ENCODE data around the gene MRI1.
"Not testable (repeated sequence)": the region's sequence is repeated elsewhere in the genome, so short reads cannot be mapped to it uniquely, and the experiment has no call there.

Gene MRI1

DNA sequence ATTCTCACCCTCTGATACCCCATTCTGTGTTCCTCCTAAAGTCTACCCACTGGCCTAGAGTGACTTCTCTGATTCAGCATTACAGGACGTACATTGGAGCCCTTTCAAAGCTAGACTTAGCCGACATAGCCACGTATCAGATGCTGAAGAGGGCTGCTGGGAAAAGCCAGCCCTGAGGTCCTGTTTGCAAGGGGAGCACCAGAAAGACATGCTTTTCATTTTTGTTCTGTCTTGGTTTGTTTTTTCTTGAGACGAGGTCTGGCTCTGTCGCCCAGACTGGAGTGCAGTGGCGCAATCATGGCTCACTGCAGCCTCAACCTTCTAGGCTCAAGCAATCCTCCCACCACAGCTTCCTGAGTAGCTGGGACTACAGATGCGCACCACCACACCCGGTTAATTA lies 24.7 kb downstream of the MRI1 start:
- DNase-seq (ENCODE audit: insufficient read length, low spot score) (no peak), FAIRE-seq (no peak)

- FAIRE-seq (no peak), DNase-seq (ENCODE audit: insufficient read length, low spot score) (no peak)
Measured at GRCh38 chr19:13790354-13790753, 26.0 kb downstream of the MRI1 start.

DNA sequence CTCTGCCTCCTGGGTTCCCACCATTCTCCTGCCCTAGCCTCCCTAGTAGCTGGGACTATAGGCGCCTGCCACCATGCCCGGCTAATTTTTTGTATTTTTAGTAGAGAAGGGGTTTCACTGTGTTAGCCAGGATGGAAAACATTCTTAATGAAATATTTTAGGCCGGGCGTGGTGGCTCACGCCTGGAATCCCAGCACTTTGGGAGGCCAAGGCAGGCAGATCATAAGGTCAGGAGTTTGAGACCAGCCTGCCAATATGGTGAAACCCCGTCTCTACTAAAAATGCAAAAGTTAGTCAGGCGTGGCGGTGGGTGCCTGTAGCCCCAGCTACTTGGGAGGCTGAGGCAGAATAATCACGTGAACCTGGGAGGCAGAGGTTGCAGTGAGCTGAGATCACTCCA lies 29.0 kb downstream of the MRI1 start:
- not testable (repeated sequence) for DNase-seq (ENCODE audit: insufficient read length, low spot score); FAIRE-seq

DNA sequence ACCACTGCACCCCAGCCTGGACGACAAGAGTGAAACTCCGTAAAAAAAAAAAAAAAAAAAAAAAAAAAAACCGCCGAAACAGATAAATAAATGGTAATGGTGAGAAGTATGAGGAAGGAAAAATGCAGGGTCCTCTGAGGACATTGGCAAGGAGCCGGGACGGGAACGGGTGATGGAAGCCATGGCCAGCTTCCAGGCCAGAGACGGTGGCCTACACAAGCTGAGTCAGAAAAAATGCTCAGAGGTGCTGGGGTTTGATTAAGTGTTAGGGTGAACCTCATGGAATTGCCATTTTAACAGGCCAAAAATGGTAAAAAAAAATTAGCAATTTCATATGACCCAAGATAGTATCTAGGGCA lies 30.1 kb downstream of the MRI1 start:
- FAIRE-seq (no peak), DNase-seq (ENCODE audit: insufficient read length, low spot score) (no peak)

DNA sequence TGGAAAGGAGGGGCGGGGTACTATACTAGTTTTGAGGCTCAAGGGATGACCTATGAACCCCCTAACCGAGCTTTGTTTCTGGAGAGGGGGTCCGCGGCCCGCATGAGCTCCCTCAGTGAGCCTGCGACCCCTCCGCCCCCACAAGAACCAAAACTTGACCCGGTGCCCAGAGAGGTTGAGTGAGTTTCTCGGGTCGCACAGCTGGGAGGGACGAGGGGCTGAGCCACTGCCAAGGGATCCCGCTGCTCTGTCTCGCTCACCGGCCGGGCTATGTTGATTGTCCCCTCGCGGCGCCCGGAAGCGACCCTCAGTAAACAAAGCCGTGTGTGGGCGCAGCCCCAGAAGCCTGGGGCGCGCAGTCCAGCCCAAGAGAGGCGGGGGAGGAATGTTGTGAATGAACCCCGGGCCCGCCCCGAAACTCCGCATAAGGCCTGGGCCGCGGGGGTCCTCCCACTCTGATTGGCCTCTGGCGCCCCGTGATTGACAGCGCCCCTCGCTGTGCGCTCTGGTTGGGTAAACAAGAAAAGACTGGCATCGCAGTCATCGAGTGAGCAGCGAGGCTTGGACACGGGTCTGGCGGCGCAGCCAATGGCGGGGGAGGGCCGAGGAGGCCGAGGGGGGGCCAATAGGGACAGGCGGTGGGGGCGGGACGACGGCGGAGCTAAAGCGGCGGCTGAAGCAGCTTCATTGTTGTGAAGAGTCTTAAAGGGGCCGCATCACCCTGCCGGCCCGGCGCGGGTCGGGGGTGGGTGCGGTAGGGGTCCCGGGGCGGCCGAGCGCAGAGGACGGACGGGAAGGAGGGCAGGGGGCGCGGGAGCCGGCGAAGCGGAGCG lies 30.7 kb downstream of the MRI1 start, which contains the start of gene ZSWIM4:
Gene ZSWIM4 (plus strand): TSS at position 687 of the 833 bp plus-strand sequence. CDS start 206 bp downstream, outside the sequence.
- FAIRE-seq (peak; percentile 92), DNase-seq (ENCODE audit: insufficient read length, low spot score) (peak; percentile 97)

DNA sequence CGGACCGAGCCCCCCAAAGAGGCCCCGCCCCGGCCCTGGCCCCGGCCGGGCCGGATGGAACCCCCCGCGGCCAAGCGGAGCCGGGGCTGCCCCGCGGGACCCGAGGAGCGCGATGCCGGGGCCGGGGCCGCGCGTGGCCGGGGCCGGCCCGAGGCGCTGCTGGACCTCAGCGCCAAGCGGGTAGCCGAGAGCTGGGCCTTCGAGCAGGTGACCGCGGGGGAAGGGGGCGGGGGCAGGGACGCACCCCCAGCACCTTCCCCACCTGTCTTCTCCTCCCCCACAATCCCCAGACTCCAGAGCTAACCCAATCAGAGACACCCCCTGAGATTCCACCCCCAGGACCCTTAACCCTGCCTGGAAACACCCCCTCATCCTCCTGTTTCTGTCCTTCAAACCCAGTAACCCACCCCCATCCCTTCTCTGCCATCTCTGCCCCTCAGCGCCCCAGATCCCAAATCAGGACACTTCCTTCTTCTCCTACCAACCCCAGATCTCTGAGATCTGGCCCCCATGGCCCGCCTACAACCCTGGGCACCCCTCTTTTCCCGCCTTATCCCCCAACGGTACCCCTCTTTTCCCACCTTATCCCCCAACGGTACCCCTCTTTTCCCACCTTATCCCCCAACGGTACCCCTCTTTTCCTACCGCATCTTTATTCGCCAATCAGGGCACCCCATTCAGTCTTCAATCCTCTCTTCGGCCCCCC lies 31.4 kb downstream of the MRI1 start:
- no peak for FAIRE-seq
- no peak for DNase-seq (ENCODE audit: insufficient read length, low spot score)

DNA sequence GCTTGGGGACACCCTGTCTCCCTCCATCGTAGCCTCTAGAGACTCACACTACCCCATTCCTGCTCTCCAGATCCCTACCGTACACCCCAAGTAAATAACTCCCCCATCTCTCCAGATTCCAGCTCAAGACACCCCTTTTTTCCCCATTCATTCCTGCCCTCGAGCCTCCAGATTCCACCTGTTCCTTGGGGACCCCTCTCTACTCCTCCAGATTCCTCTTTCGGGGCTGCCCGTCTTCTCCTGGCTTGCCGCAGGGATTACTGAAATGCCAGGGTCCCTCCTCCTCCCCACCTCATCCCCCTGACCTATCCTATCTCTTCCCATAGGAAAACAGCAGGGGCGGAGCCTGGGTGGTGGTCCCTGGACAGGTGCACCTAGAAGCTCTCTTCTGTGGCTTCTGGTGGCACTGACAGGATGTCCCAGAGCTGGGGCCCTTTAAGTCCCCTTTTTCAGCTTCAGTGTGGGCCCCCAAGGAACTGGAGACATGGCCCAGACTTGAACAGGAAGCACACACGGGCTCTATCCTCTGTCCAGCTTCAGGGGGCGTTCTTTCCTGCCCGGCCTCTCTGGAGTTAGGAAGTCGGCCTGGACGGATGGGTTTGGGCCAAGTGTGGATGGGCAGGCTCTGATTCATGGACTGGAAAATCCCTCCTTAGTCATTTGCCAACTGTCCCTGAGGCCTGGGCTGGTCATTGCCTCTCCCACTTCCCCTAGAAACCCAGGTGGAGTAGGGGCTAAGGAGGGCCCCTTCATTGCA lies 32.2 kb downstream of the MRI1 start:
- no peak for DNase-seq (ENCODE audit: insufficient read length, low spot score)
- no peak for FAIRE-seq

DNA sequence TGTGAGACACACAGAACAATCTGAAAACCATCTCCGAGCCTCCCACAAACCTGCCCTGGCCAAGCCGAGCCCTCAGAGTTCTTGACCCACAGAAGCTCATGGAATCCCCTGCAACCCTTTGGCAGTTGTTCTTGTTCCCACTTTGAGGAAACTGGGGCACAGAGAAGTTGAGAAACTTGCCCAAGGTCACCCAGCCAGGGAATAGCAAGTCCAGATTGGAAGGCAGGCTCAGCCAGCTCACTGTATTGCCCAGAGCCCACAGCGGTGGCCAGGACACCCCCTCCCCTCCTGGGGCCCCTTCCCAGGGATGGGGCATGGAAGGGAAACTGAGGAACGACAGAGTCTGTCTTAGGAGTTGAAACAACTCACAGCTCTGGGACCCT lies 32.7 kb downstream of the MRI1 start:
- no peak for DNase-seq (ENCODE audit: insufficient read length, low spot score)
- peak; percentile 69 for FAIRE-seq

- FAIRE-seq (no peak), DNase-seq (ENCODE audit: insufficient read length, low spot score) (no peak)
Measured at GRCh38 chr19:13797870-13798269, 33.5 kb downstream of the MRI1 start.

GRCh38 chr19:13799669-13800068 lies 35.3 kb downstream of the MRI1 start:
- FAIRE-seq = no peak
- no peak for DNase-seq (ENCODE audit: insufficient read length, low spot score)

DNA sequence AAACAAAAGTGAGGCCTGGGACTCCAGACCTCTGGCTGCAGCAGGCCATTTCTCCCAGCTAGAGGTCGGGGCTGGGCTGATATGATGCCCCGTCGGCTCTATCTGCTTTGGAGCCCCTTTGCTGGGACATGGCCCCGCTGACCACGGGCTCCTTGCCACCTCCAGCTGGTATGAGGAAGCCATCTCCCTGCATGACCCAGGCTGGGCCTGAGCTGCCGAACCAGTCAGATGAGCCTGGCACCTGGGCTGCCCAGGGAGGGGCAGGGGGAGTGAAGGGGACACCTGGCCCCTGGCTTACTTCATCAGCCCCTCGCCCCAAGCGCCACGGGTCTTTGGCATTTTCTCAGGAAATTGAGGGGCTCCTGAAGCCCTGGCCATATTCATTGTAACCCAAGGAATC lies 38.7 kb downstream of the MRI1 start:
- no peak for FAIRE-seq

GRCh38 chr19:13804830-13805683 lies 40.7 kb downstream of the MRI1 start:
- DNase-seq (ENCODE audit: insufficient read length, low spot score) (no peak), FAIRE-seq (no peak)

More for the DNA sequence above, 38.7 kb downstream of the MRI1 start:
- no peak for DNase-seq (ENCODE audit: insufficient read length, low spot score)

DNA sequence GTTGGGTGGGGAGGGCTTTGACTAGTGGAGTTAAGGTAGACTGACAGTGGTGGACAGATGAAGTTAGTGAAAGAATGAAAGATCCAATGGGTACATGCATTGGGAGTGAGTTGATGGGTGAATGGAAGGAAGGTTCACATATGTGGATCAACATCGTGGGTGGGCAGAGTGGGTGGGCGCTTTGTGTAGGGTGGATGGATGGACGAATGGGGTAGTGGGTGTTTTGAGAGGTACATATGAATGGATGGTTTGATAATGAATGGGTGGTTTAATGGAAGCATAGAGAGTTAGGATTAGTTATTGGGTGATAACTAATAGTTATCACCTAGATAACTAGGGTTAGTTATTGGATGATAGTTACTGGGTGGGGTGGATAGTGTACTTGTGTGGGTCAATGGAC lies 42.4 kb downstream of the MRI1 start:
- FAIRE-seq = no peak

DNA sequence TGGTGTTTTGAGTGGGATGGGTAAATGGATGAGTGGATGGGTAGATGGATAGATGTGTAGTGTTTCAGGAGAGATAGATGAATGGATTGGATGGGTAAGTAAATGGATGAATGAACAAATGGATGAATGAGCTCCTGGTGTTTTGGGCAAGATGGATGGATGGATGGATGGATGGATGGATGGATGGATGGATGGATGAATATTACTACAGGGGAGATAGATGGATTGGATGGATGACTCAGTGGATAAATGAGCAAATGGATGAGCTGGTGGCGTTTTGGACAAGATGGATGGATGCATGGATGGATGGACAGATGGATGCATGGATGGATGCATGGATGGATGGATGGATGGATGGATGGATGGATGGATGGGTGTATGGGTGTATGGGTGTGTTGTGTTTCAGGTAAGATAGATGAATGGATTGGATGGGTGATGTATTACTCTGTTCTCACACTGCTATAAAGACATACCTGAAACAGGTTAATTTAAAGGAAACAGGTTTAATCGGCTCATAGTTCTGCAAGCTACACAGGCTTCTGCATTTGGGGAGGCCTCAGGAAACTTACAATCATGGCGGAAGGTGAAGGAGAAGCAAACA lies 43.2 kb downstream of the MRI1 start:
- FAIRE-seq (no peak), DNase-seq (ENCODE audit: insufficient read length, low spot score) (no peak)

More for the DNA sequence above, 42.4 kb downstream of the MRI1 start:
- no peak for DNase-seq (ENCODE audit: insufficient read length, low spot score)

DNA sequence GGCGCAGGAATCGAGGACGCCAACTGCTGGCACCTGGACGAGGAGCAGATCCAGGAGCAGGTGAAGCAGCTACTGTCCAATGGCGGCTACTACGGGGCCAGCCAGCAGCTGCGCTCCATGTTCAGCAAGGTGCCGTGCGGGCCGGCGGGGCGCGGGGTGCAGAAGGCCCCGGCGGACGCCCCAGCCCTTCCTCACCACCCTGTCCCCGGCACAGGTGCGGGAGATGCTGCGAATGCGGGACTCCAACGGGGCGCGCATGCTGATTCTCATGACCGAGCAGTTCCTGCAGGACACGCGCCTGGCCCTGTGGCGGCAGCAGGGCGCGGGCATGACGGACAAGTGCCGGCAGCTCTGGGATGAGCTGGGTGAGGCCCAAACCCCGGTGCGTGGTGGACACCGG lies 44.5 kb downstream of the MRI1 start:
- no peak for DNase-seq (ENCODE audit: insufficient read length, low spot score)
- FAIRE-seq = no peak

DNA sequence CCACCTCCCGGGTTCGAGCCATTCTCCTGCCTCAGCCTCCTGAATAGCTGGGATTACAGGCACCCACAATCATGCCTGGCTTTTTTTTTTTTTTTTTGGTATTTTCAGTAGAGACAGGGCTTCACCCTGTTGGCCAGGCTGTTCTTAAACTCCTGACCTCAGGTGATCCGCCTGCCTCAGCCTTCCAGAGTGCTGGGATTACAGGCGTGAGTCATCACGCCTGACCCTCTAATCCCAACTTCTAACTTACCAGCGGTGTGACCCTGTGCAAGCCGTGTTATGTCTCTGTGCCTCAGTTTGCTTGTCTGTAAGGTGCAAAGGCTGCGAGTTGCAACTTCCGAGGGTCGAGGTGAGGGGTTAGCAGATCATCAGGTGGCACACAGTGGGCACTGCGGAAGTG lies 48.2 kb downstream of the MRI1 start:
- no peak for FAIRE-seq
- no peak for DNase-seq (ENCODE audit: insufficient read length, low spot score)

GRCh38 chr19:13813147-13813546 lies 48.8 kb downstream of the MRI1 start:
- FAIRE-seq (no peak), DNase-seq (ENCODE audit: insufficient read length, low spot score) (no peak)

DNA sequence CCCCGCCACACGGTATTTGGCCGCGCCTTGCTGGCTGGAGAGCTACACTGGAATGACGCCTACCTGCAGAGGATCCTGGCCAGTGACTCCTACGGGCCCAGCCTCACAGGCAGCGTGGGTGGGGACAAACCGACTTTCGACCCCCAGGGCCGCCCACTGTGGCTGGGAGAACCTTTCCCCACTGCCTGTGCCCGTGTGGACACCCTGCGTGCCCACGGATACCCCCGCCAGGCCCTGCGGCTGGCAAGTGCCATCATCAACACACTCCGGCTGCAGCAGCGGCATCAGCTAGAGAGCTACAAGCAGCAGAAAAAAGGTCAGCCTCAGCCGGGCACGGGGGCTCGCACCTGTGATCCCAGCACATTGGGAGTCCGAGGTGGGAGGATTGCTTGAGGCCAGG lies 50.2 kb downstream of the MRI1 start:
- no peak for FAIRE-seq
- DNase-seq (ENCODE audit: insufficient read length, low spot score) = no peak

DNA sequence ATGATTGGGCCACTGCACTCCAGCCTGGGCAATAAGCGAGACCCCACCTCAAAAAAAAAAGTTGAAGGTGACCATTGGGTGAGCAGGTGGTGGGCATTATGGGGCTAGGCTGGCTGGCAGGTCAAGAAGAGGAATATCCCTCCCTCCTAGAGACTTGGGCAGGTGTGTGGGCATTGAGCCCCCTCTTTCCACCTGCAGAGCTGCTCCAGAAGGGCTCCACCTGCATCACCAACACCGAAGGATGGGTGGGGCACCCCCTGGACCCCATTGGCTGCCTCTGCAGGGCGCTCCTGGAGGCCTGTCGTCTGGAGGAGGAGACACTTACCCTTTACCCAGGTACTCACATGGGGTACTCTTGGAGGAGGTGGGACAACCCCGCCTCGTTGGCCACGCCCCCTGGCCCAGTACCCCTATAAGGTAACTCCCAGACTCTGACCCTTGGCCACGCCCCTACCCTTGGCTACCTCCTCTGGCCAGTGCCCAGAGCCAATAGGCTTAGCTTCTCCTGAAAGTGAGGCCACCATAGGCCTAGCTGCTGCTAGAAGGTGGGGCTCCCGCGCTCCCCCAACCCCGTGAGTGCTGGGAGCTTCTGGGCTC lies 52.8 kb downstream of the MRI1 start:
- FAIRE-seq (peak; percentile 40), DNase-seq (ENCODE audit: insufficient read length, low spot score) (peak; percentile 58)

Measured in GM19239 (cell line).